GM21381 (cell line): ENCODE results near the gene C6orf163.
A peak's percentile ranks its signal among the peaks of the same experiment; 100 is the strongest.
"Not testable (repeated sequence)": the region's sequence is repeated elsewhere in the genome, so short reads cannot be mapped to it uniquely, and the experiment has no call there.

ENCODE experiments used
- ATAC-seq: cut with Tn5 transposase; IDR thresholded peaks from one replicate; pipeline ENCODE4 v1.9.1; 2021; ENCODE audit warnings: mild to moderate bottlenecking, moderate library complexity; ENCODE audit not compliant: unreplicated experiment

C6orf163 gene

DNA sequence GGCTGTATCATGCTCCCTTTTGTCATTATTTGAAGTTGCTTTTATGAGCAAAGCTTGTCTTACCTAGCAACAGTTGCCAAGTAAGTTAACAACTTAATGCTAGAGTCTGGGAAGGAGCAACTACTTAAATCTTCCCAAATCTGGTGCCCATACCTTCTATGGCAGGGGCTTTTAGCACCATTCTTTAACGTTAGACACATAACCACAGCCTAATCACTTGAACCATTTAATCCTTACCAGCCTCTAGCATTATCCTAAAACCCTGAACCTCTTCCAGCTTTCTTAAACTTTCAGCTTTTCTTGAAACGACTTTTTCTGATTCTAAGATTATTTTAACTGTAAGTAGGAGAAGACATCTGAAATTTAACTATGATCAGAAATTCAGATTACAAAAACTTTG is at the start of gene C6orf163:
Gene C6orf163 (plus strand): TSS at position 83 of the 400 bp plus-strand sequence. CDS start 287 bp downstream, at position 370.
- no peak for ATAC-seq

- ATAC-seq: no peak
Observed at GRCh38 chr6:87297119-87297518, 47.5 kb upstream of the C6orf163 start.

- not testable (repeated sequence) for ATAC-seq
Observed at GRCh38 chr6:87301277-87301676, 43.3 kb upstream of the C6orf163 start.

- ATAC-seq: no peak
Observed at GRCh38 chr6:87308970-87309369, 35.6 kb upstream of the C6orf163 start.

DNA sequence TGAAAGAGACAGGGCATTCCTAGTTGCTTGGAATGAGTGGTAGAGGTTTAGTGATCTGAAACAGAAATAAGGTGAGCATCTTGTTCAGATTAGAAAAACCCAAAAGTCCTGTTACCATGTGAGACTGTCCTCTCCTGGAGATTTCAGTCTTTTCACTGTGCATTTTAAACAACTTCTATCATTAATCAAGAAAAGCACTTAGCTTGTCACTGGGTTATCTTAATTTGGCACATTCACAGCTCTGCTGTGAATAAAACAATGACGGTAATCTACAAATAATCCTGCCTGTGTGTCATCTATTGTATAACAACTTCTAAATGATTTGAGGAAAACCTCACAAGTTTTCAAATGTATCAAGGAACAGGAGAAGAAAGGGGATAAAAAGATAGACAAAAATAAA is 31.8 kb upstream of the C6orf163 start:
- no peak for ATAC-seq

DNA sequence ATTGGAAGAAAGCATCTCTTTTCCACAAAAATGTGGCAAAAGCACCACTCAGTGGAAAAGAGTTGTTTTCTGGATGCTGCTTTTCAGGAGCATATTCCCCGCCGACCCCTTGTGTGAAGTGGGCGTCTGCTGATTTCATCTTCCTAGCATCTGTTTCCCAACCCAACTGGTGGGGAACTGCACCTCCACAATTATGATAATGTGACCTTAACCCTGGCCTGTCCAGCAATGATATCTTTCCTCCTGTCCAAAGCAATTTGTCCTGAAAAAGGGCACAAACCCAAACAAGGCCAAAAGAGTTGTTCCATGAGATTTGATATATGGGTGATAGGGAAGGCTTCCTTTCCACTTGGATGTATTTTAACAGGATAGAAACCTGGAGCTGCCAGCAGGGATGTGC is 29.5 kb upstream of the C6orf163 start:
- no peak for ATAC-seq

- no peak for ATAC-seq
Observed at GRCh38 chr6:87319271-87319987, 25.2 kb upstream of the C6orf163 start.

GRCh38 chr6:87322304-87323212 is 22.1 kb upstream of the C6orf163 start, which contains the start of gene SMIM8:
SMIM8 (plus strand) TSS chr6:87322588; CDS start chr6:87337032, 14,444 bp downstream.
- ATAC-seq: peak; percentile 100

DNA sequence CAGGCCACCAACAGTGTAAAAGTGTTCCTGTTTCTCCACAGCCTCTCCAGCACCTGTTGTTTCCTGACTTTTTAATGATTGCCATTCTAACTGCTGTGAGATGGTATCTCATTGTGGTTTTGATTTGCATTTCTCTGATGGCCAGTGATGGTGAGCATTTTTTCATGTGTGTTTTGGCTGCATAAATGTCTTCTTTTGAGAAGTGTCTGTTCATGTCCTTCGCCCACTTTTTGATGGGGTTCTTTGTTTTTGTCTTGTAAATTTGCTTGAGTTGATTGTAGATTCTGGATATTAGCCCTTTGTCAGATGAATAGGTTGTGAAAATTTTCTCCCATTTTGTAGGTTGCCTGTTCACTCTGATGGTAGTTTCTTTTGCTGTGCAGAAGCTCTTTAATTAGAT is 20.7 kb upstream of the C6orf163 start:
- not testable (repeated sequence) for ATAC-seq

- ATAC-seq: no peak
Observed at GRCh38 chr6:87330961-87331360, 13.7 kb upstream of the C6orf163 start.

GRCh38 chr6:87333033-87333432 is 11.6 kb upstream of the C6orf163 start:
- no peak for ATAC-seq

DNA sequence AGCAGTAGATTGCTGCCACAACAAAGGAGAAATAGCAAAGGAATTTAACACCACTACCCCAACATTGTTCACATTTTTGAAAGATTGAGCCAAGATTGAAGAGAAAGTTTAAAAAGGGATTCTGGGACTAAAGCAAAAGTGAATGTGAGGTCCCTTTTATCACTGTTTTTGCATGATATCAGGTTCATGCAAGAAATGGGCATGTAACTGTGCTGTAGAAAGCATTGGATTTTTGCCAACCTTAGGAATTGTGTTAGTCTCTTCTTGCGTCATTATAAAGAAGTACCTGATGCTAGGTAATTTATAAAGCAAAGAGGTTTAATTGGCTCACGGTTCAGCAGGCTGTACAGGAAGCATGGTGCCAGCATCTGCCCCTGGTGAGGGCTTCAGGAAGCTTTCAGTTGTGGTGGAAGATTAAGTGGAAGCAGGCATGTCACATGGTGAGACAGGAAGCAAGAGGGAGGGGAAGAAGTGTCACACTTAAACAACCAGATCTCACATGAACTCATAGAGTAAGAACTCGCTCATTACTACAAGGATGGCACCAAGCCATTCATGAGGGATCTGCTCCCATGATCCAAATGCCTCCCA is 10.9 kb upstream of the C6orf163 start:
- ATAC-seq: no peak

GRCh38 chr6:87334683-87335082 is 9.9 kb upstream of the C6orf163 start:
- no peak for ATAC-seq

DNA sequence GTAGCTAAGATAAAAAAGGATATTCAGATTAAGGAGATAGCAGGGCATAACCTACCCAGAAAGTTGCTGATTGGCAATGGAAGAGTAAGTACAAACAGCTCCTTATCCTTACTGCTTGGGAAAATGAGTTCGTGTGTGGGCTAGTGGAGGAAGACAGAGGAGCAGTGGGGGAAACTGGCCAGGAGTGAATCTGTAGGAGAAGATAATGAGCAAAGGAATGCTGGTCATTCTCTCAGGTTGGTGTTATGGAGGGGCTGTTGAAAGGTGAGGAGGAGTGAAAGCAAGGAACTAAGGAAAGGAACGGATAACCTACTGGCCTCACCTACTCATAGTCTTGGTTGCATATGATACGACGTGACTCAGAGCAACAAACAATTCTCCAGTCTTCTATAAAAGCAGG is 8.2 kb upstream of the C6orf163 start:
- no peak for ATAC-seq

DNA sequence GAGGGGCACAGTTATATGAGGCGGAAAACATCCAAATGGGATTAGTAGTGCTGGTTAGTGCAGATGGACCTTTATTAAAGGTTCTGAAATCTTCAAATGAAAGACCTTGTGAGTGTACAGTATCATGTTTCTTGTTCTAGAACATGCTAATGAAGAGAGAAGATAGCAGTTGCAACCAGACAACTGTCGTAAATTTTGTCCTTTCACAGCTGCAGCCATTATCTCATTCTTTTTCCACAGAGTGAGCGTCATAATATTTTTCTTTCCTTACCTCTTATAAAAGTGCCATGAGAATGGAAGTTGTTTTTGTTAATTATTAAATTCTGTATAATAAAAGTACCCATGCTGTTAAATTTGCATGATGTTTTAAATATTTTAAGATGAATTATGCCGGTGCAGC is 4.4 kb upstream of the C6orf163 start:
- no peak for ATAC-seq

DNA sequence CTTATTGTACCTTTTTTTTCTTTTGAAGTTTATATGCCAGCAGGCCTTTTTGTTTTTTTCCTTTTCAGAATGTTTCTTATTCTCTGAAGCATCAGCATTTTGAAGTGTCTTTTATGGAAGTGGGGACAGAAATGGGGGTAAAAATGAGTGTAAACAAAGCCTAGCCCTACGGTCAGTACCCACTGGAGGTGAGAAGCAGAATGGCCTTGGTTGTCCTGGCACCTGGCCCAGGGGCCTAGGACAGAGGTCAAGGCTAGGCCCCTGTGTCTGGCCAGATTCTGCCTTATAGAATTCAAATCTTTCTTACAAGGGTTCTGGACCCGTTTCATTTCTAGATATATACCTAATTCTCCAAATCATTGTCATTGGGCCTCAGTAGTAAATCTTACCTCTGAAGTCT is 3.5 kb upstream of the C6orf163 start:
- ATAC-seq: no peak

- ATAC-seq: peak; percentile 89
Observed at GRCh38 chr6:87341899-87342298, 2.7 kb upstream of the C6orf163 start.

DNA sequence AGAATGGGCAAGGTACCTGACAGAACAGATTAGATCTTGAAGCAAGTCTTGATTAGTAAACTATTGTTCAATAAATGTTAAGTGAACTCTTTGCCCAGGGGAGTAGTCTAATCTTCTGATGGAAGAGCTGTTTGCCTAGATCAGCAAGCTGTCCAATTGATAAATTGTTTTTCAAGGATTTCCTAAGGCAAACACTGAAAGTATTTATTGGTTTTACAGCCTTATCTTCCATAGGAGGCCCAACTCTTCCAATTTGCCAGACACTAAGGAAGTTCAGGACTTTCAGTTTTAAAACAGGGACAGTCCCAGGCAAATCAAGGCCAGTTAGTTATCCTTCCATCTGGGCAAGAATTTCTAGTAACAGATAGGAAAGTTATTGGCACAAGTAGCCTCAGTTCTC is 1.8 kb upstream of the C6orf163 start:
- ATAC-seq: no peak

DNA sequence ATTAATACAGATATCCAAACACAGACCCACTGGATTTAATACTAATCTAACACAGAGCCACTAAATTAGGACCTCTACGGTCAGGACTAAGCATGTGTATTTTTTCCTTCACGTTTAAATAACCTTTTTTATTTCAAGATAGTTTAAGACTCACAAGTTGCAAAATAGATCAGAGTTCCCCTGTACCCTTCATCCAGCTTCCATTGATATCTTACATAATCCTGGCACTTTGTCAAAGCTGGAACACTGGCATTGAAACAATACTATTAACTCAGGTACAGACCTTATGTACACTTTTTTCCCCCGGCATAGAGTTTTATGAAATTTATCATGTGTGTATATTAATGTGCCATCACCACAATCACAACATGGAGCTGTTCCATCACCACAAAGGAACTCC is 2.1 kb downstream of the C6orf163 start:
- ATAC-seq: no peak

DNA sequence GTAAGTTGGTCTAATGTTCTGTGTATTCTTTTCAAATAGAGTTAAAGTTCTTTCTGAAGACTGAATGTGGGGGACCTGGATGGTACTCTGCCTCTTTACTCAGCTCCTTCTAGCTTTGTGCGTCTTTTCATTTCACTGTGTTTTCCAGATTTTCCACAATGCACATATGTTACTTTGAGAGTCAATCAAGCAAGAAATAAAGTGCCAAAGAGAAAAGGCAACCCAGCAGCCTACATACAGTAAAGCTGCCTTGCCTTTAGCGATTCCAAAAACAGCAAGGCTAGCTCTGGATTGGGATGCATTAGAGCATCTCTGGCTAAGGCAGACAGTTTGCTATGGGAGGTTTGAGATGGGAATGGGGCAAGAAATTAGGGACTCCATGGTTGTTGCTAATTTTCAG is 5.3 kb downstream of the C6orf163 start:
- no peak for ATAC-seq

DNA sequence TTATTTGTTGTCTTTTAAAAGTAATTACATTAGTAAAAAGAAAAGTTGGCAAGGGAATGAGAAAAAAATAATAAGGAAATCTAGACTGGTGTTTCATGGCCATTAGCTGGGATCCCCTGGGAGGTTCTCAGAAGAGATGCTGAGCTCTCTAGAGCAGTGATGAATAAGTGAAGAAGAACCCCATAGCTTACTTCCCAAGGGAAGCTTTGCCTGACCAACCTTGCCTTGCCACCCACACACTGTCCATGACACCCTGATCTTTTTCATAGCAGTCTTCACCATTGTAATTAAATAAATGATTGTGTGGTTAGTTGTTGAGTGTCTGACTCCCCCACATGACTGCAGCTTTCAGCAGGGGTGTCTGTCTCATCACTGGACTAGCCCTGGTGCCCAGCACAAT is 5.9 kb downstream of the C6orf163 start:
- no peak for ATAC-seq

DNA sequence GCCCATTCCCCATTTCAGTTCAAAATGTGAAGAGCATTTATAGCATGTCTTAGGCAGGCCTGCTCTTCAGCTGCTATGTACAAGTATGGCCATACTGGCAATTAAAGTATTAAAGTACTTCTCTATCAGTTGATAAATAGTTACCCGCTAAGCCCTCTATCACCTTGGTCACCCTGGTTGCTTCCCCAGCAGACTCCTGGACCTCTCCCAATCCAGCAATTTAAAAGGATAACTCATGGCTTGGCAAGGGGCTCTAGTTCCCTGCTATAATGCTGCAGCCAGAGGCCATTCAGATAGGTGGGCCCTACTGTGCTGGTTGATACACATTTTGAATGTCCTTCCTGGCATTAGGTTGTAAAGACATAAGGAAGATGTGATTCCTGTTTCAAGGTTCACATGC is 7.0 kb downstream of the C6orf163 start:
- no peak for ATAC-seq
